Measurements from ENCODE around the gene KCNA3.

- TF ChIP-seq, protein P1, sequence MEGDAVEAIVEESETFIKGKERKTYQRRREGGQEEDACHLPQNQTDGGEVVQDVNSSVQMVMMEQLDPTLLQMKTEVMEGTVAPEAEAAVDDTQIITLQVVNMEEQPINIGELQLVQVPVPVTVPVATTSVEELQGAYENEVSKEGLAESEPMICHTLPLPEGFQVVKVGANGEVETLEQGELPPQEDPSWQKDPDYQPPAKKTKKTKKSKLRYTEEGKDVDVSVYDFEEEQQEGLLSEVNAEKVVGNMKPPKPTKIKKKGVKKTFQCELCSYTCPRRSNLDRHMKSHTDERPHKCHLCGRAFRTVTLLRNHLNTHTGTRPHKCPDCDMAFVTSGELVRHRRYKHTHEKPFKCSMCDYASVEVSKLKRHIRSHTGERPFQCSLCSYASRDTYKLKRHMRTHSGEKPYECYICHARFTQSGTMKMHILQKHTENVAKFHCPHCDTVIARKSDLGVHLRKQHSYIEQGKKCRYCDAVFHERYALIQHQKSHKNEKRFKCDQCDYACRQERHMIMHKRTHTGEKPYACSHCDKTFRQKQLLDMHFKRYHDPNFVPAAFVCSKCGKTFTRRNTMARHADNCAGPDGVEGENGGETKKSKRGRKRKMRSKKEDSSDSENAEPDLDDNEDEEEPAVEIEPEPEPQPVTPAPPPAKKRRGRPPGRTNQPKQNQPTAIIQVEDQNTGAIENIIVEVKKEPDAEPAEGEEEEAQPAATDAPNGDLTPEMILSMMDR (IDR thresholded peaks at IDR 0.05), result no peak
- no peak for TF ChIP-seq RFX5 (IDR thresholded peaks at IDR 0.05; ENCODE audit: low read length)
- TF ChIP-seq PBX3 (IDR thresholded peaks at IDR 0.05), result no peak
- TF ChIP-seq SMC3 (IDR thresholded peaks at IDR 0.05; ENCODE audit: low read depth, low read length), result no peak
- TF ChIP-seq YY1 (IDR thresholded peaks at IDR 0.05; ENCODE audit: low read depth), result no peak
- TF ChIP-seq, protein P2, sequence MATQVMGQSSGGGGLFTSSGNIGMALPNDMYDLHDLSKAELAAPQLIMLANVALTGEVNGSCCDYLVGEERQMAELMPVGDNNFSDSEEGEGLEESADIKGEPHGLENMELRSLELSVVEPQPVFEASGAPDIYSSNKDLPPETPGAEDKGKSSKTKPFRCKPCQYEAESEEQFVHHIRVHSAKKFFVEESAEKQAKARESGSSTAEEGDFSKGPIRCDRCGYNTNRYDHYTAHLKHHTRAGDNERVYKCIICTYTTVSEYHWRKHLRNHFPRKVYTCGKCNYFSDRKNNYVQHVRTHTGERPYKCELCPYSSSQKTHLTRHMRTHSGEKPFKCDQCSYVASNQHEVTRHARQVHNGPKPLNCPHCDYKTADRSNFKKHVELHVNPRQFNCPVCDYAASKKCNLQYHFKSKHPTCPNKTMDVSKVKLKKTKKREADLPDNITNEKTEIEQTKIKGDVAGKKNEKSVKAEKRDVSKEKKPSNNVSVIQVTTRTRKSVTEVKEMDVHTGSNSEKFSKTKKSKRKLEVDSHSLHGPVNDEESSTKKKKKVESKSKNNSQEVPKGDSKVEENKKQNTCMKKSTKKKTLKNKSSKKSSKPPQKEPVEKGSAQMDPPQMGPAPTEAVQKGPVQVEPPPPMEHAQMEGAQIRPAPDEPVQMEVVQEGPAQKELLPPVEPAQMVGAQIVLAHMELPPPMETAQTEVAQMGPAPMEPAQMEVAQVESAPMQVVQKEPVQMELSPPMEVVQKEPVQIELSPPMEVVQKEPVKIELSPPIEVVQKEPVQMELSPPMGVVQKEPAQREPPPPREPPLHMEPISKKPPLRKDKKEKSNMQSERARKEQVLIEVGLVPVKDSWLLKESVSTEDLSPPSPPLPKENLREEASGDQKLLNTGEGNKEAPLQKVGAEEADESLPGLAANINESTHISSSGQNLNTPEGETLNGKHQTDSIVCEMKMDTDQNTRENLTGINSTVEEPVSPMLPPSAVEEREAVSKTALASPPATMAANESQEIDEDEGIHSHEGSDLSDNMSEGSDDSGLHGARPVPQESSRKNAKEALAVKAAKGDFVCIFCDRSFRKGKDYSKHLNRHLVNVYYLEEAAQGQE (IDR thresholded peaks at IDR 0.05; ENCODE audit: low read depth, low read length), result no peak
- TF ChIP-seq MXI1 (IDR thresholded peaks at IDR 0.05; ENCODE audit: low read depth, low read length), result no peak
- TF ChIP-seq IRF3 (IDR thresholded peaks at IDR 0.05; ENCODE audit: low read depth, low read length), result no peak
- TF ChIP-seq EP300 (IDR thresholded peaks at IDR 0.05; ENCODE audit: borderline replicate concordance in 1 of 2, low read depth in 1 of 2, low read length in 1 of 2), result no peak
Observed at GRCh38 chr1:110636149-110636935, 38.4 kb downstream of the KCNA3 start.

Data from SK-N-SH (cell line).